HL-60 (cell line): ENCODE measurements around the gene HOXB1.

Experiments used
- DNase-seq, 2 experiments: peaks; one replicate each; pipeline ENCODE4 v3.0.0-alpha.2; 2010 to 2020; ENCODE audit warnings: low read depth in 1 of 2, low spot score in 1 of 2
- H3K27ac ChIP-seq: fragments of 250-450 bp; sonication (Bioruptor Pico); replicated peaks from 2 replicates; pipeline ENCODE4 v1.5.1; 2020; ENCODE audit warnings: mild to moderate bottlenecking, moderate library complexity
- H3K27me3 ChIP-seq: fragments of 250-450 bp; sonication (Bioruptor Pico); 2 replicates; pipeline ENCODE4 v1.5.1; 2021; ENCODE audit warnings: mild to moderate bottlenecking, moderate library complexity; ENCODE audit not compliant: insufficient read depth, poor library complexity, severe bottlenecking
- H3K4me3 ChIP-seq: replicated peaks from 2 replicates; pipeline ENCODE4 v1.5.1; 2011; ENCODE audit warnings: mild to moderate bottlenecking, control low read depth, low read length; ENCODE audit not compliant: insufficient read depth
- CTCF ChIP-seq: IDR thresholded peaks from one replicate; pipeline ENCODE4 v1.5.1; 2011; ENCODE audit warnings: low read length, control low read depth, inconsistent platforms; ENCODE audit not compliant: insufficient read depth
- GABPA ChIP-seq: IDR thresholded peaks from 2 replicates; pipeline ENCODE4 v1.6.1; 2012; ENCODE audit warnings: low read depth
- POLR2AphosphoS5 ChIP-seq: IDR thresholded peaks from 2 replicates; pipeline ENCODE4 v1.6.1; 2012; ENCODE audit warnings: low read depth
- REST ChIP-seq: IDR thresholded peaks from 2 replicates; pipeline ENCODE4 v1.6.1; 2012; ENCODE audit warnings: low read depth; ENCODE audit not compliant: insufficient replicate concordance
- SPI1 ChIP-seq: IDR thresholded peaks from 2 replicates; pipeline ENCODE4 v1.6.1; 2012; ENCODE audit warnings: low read depth, mild to moderate bottlenecking, borderline replicate concordance

The HOXB1 gene

GRCh38 chr17:48558831-48559121 is 28.0 kb upstream of the HOXB1 start:
- DNase-seq = no peak
- no peak for TF ChIP-seq SPI1
- TF ChIP-seq REST = no peak
- no peak for TF ChIP-seq GABPA
- TF ChIP-seq POLR2AphosphoS5 = no peak
- TF ChIP-seq CTCF = no peak
- Histone ChIP-seq H3K4me3 (no peak overlapping the region), H3K27me3 (peaks cover 41% of the 10 kb centered on the region), H3K27ac (no peak overlapping the region)

- Histone ChIP-seq H3K27ac (no peak overlapping the region), H3K27me3 (peaks cover 42% of the 10 kb centered on the region), H3K4me3 (no peak overlapping the region)
- TF ChIP-seq CTCF (no peak), POLR2AphosphoS5 (no peak), SPI1 (no peak), REST (no peak), GABPA (no peak)
- no peak for DNase-seq
Observed at GRCh38 chr17:48558057-48558830, 27.4 kb upstream of the HOXB1 start.

- Histone ChIP-seq H3K27ac (no peak overlapping the region), H3K4me3 (no peak overlapping the region), H3K27me3 (peaks cover 42% of the 10 kb centered on the region)
Observed at GRCh38 chr17:48556576-48557401, 26.0 kb upstream of the HOXB1 start.

GRCh38 chr17:48556229-48556575 is 25.4 kb upstream of the HOXB1 start:
- H3K27me3 ChIP-seq = peaks cover 39% of the 10 kb centered on the region

More at GRCh38 chr17:48556576-48557401, 26.0 kb upstream of the HOXB1 start:
- TF ChIP-seq GABPA (no peak), POLR2AphosphoS5 (no peak)
- no peak for DNase-seq

More at GRCh38 chr17:48556229-48556575, 25.4 kb upstream of the HOXB1 start:
- Histone ChIP-seq H3K27ac (no peak overlapping the region), H3K4me3 (no peak overlapping the region)
- TF ChIP-seq CTCF (no peak), GABPA (no peak), REST (no peak), POLR2AphosphoS5 (no peak), SPI1 (no peak)
- no peak for DNase-seq
